HCT116 (cell line): ENCODE results near the gene UBE2Q2.
A peak's percentile ranks its signal among the peaks of the same experiment; 100 is the strongest.

Experiments
- CBX3 ChIP-seq: IDR thresholded peaks from 2 replicates; pipeline ENCODE4 v1.6.1; 2012; ENCODE audit warnings: low read depth
- EGR1 ChIP-seq: IDR thresholded peaks from 2 replicates; pipeline ENCODE4 v1.6.1; 2012; ENCODE audit warnings: low read depth
- EZH2 ChIP-seq: fragments of 200-600 bp; sonication (generic); IDR thresholded peaks from 2 replicates; pipeline ENCODE4 v1.6.1; 2017; ENCODE audit warnings: antibody characterized with exemption, mixed run types
- EZH2phosphoT487 ChIP-seq: fragments of 200-600 bp; IDR thresholded peaks from 2 replicates; pipeline ENCODE4 v1.6.1; 2018; ENCODE audit warnings: antibody characterized with exemption, borderline replicate concordance
- POLR2A ChIP-seq: IDR thresholded peaks from 2 replicates; pipeline ENCODE4 v1.7.0; 2011; ENCODE audit warnings: borderline replicate concordance; ENCODE audit not compliant: insufficient read depth, insufficient read length; ENCODE audit errors: extremely low read depth
- POLR2AphosphoS5 ChIP-seq: IDR thresholded peaks from 2 replicates; pipeline ENCODE4 v1.6.1; 2011; ENCODE audit warnings: mild to moderate bottlenecking, low read depth, low read length, moderate library complexity
- SRF ChIP-seq: IDR thresholded peaks from 2 replicates; pipeline ENCODE4 v1.6.1; 2012; ENCODE audit warnings: low read depth
- ZNF274 ChIP-seq: fragments of 200-500 bp; sonication (Bioruptor generic); IDR thresholded peaks from 2 replicates; pipeline ENCODE4 v1.6.1; 2014; ENCODE audit warnings: mild to moderate bottlenecking, low read depth, low read length, inconsistent platforms
- TF ChIP-seq, protein P1 (sequence below), 3 experiments: fragments of 200-600 bp in 1 of 3; sonication (generic) in 1 of 3; IDR thresholded peaks in 2 of 3; conservative IDR thresholded peaks in 1 of 3; 2 replicates each; pipeline ENCODE4 v1.5.1; 2012 to 2017; ENCODE audit warnings: low read depth in 2 of 3, low read length in 2 of 3, antibody characterized with exemption in 1 of 3, borderline replicate concordance in 1 of 3, control low read depth in 1 of 3, mild to moderate bottlenecking in 1 of 3, mixed read lengths in 1 of 3, mixed run types in 1 of 3, moderate library complexity in 1 of 3; ENCODE audit not compliant: insufficient read depth in 1 of 3

DNA sequence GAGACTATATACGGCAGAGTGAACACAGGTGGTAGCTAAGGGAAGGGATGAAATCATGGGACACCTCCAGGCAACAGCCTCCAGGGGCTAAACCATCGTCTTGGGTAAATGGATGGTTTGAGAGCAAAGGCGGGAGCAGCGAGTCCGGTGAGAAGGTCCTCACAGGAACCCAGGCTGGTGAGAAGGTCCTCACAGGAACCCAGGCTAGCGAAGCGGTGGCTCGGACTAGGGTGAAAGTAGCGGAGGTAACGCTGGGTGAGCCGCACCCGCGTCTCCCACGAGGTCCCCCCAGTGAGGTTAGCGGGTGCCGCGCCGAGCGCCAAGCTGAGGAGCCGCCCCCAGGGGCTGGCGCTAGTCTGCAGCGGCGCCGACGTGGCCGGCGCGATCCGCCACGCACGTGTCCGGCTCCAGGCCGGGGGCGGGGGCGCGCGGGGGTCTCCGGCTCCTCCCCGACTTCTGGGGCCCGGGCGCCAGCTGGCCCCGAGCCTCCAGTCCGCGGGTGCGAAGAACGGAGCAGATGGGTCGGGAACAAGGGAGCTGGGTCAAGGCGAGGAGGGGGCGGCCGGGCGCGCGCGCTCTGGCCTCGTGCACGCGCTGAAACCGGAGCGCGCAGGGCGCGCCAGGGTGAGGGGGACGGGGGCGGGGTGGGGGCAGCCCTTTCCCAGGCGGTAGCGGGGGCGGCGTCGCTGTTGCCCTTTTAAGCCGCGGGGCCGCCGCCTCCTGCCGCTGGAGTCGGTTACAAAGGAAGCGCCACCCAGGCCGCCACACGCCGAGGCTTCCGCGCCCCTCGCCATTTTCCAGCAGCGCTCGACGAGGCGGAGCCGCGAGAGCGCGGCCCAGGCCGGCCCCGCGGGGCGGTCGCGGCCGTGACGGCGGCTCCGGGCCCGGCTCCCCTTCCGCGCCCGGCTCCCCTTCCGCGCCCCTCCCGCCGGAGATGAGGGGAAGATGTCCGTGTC lies at the start of gene UBE2Q2:
- no peak for TF ChIP-seq ZNF274
- TF ChIP-seq, protein P1, sequence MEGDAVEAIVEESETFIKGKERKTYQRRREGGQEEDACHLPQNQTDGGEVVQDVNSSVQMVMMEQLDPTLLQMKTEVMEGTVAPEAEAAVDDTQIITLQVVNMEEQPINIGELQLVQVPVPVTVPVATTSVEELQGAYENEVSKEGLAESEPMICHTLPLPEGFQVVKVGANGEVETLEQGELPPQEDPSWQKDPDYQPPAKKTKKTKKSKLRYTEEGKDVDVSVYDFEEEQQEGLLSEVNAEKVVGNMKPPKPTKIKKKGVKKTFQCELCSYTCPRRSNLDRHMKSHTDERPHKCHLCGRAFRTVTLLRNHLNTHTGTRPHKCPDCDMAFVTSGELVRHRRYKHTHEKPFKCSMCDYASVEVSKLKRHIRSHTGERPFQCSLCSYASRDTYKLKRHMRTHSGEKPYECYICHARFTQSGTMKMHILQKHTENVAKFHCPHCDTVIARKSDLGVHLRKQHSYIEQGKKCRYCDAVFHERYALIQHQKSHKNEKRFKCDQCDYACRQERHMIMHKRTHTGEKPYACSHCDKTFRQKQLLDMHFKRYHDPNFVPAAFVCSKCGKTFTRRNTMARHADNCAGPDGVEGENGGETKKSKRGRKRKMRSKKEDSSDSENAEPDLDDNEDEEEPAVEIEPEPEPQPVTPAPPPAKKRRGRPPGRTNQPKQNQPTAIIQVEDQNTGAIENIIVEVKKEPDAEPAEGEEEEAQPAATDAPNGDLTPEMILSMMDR (IDR thresholded peaks at IDR 0.05 in 2 of 3, conservative IDR thresholded peaks at IDR 0.05 in 1 of 3; ENCODE audit: borderline replicate concordance in 1 of 3, insufficient read depth in 1 of 3, low read depth in 2 of 3, low read length in 2 of 3) = no peak
- peak; percentile 40 for TF ChIP-seq POLR2A
- no peak for TF ChIP-seq EZH2phosphoT487
- peak; percentile 63 for TF ChIP-seq EGR1
- no peak for TF ChIP-seq CBX3
- no peak for TF ChIP-seq EZH2
- TF ChIP-seq POLR2AphosphoS5 = peak; percentile 12; the same call in 1 of the 2 replicates
- TF ChIP-seq SRF = no peak
